ENCODE measurements around the gene OR6A2. TPM values are rescaled to one million over a fixed set of nuclear protein-coding genes. Genes with fewer than 3 reads are reported as not detected.

Gene OR6A2
- total and polyA plus RNA-seq, 2 donors (not counting 3 experiments of a cell fraction or from before 2014, with no cell fraction given): 0.06 to 0.27 TPM

- intact Hi-C loops (cut with micrococcal nuclease) (no loop called here), dilution Hi-C loops (cut with MboI; ENCODE audit: extremely low pct_ligation_motif_present, low sequenced_read_pairs) (no loop called here)
- H3K27ac ChIP-seq (ENCODE audit: insufficient read depth, low read depth, low read length): no peak within 1 kb of the TSS
- DNase-seq (ENCODE audit: low read depth, low spot score): no peak
- no peak within 1 kb of the TSS for H2AFZ ChIP-seq (ENCODE audit: low read depth, low read length)
- no peaks in the 10 kb centered on the region for H3K4me1 ChIP-seq (ENCODE audit: control insufficient read depth, extremely low read depth, insufficient read depth, low read length)
- no peaks in the 10 kb centered on the region for H4K20me1 ChIP-seq (replicated peaks; ENCODE audit: control insufficient read depth, extremely low read depth, insufficient read depth, low read length)
- no peak within 1 kb of the TSS for H3K4me3 ChIP-seq (replicated peaks in 1 of 3; ENCODE audit: insufficient read depth in 1 of 3, low read depth in 1 of 3, low read length in 3 of 3)
- TF ChIP-seq POLR2AphosphoS5 (IDR thresholded peaks at IDR 0.05; ENCODE audit: insufficient read depth, low read depth, low read length): no peak
- no peak for TF ChIP-seq GATA2 (IDR thresholded peaks at IDR 0.05; ENCODE audit: insufficient read depth, insufficient read length, low read depth, low read length)
- TF ChIP-seq EZH2 (IDR thresholded peaks at IDR 0.05; ENCODE audit: borderline replicate concordance, low read depth, low read length, severe bottlenecking): no peak
- TF ChIP-seq CTCF (IDR thresholded peaks at IDR 0.05; ENCODE audit: extremely low read depth in 1 of 2, insufficient read depth in 1 of 2, low read depth in 1 of 2, low read length in 2 of 2): no peak
- TF ChIP-seq POLR2A (IDR thresholded peaks at IDR 0.05; ENCODE audit: low read depth, low read length): no peak
- no peak within 1 kb of the TSS for H3K9ac ChIP-seq (replicated peaks; ENCODE audit: extremely low read depth, insufficient read depth, low read length)
- H3K9me1 ChIP-seq (replicated peaks; ENCODE audit: control insufficient read depth, extremely low read depth, insufficient read depth, low read length): no peaks in the 10 kb centered on the region
- no TSS peak for BruUV-seq (replicated peaks)
- H3K79me2 ChIP-seq (ENCODE audit: control insufficient read depth, insufficient read depth, low read length): no peaks in the 10 kb centered on the region
- H3K27me3 ChIP-seq (ENCODE audit: control insufficient read depth in 2 of 2, insufficient read depth in 2 of 2, low read length in 2 of 2): peaks cover 0 to 3% of the 10 kb centered on the region in 2 experiments
- no peak for FAIRE-seq
- H3K9me3 ChIP-seq (replicated peaks; ENCODE audit: control insufficient read depth, insufficient read depth, low read length): no peaks in the 10 kb centered on the region
- CTCF ChIA-PET: no interaction called here
- no peak within 1 kb of the TSS for H3K4me2 ChIP-seq (ENCODE audit: insufficient read depth, low read length)
- H3K36me3 ChIP-seq (ENCODE audit: control insufficient read depth in 2 of 2, extremely low read depth in 1 of 2, insufficient read depth in 2 of 2, low read length in 2 of 2): no peaks in the 10 kb centered on the region
- POLR2A ChIA-PET: no interaction called here
Observed at GRCh38 chr11:6782720-6783119, 16.8 kb downstream of the OR6A2 start, which contains the start of gene OR2AG1. TSS of gene OR2AG1 (plus strand) at chr11:6783020. CDS start at chr11:6785038, 2,018 bp downstream.

- no peaks in the 10 kb centered on the region for H3K9me3 ChIP-seq (replicated peaks; ENCODE audit: control insufficient read depth, insufficient read depth, low read length)
- ChIA-PET POLR2A (no interaction called here), CTCF (interaction anchor here (1.4 to 1.6 kb wide), 2 partner anchors 23 to 43 kb away, joined by 4 to 8 read pairs; no protein-coding TSS in a partner anchor)
- peaks cover 0 to 2% of the 10 kb centered on the region in 2 experiments for H3K27me3 ChIP-seq (ENCODE audit: control insufficient read depth in 2 of 2, insufficient read depth in 2 of 2, low read length in 2 of 2)
- no peak for FAIRE-seq
- H3K4me1 ChIP-seq (ENCODE audit: control insufficient read depth, extremely low read depth, insufficient read depth, low read length): no peaks in the 10 kb centered on the region
- BruUV-seq (replicated peaks): no TSS peak
- no peak for DNase-seq (ENCODE audit: low read depth, low spot score)
- H3K4me2 ChIP-seq (ENCODE audit: insufficient read depth, low read length): no peak overlapping the region
- H2AFZ ChIP-seq (ENCODE audit: low read depth, low read length): no peak overlapping the region
- no peak overlapping the region for H3K27ac ChIP-seq (ENCODE audit: insufficient read depth, low read depth, low read length)
- H4K20me1 ChIP-seq (replicated peaks; ENCODE audit: control insufficient read depth, extremely low read depth, insufficient read depth, low read length): no peaks in the 10 kb centered on the region
- no peak overlapping the region for H3K4me3 ChIP-seq (replicated peaks in 1 of 3; ENCODE audit: insufficient read depth in 1 of 3, low read depth in 1 of 3, low read length in 3 of 3)
- TF ChIP-seq MAX (IDR thresholded peaks at IDR 0.05; ENCODE audit: insufficient read depth, insufficient read length): no peak
- no peak for TF ChIP-seq CTCF (IDR thresholded peaks at IDR 0.05; ENCODE audit: extremely low read depth in 1 of 2, insufficient read depth in 1 of 2, low read depth in 1 of 2, low read length in 2 of 2)
- TF ChIP-seq POLR2A (IDR thresholded peaks at IDR 0.05; ENCODE audit: low read depth, low read length): no peak
- no peak for TF ChIP-seq MYC (IDR thresholded peaks at IDR 0.05; ENCODE audit: low read depth, low read length)
- TF ChIP-seq EZH2 (IDR thresholded peaks at IDR 0.05; ENCODE audit: borderline replicate concordance, low read depth, low read length, severe bottlenecking): no peak
- TF ChIP-seq POLR2AphosphoS5 (IDR thresholded peaks at IDR 0.05; ENCODE audit: insufficient read depth, low read depth, low read length): no peak
- TF ChIP-seq JUN (IDR thresholded peaks at IDR 0.05; ENCODE audit: borderline replicate concordance, insufficient read depth, insufficient read length, low read depth): no peak
- intact Hi-C loops (cut with micrococcal nuclease) (no loop called here), dilution Hi-C loops (cut with MboI; ENCODE audit: extremely low pct_ligation_motif_present, low sequenced_read_pairs) (no loop called here)
- no peaks in the 10 kb centered on the region for H3K9me1 ChIP-seq (replicated peaks; ENCODE audit: control insufficient read depth, extremely low read depth, insufficient read depth, low read length)
- no peaks in the 10 kb centered on the region for H3K79me2 ChIP-seq (ENCODE audit: control insufficient read depth, insufficient read depth, low read length)
- no peaks in the 10 kb centered on the region for H3K36me3 ChIP-seq (ENCODE audit: control insufficient read depth in 2 of 2, extremely low read depth in 1 of 2, insufficient read depth in 2 of 2, low read length in 2 of 2)
- H3K9ac ChIP-seq (replicated peaks; ENCODE audit: extremely low read depth, insufficient read depth, low read length): no peak overlapping the region
Observed at GRCh38 chr11:6780829-6781228, 18.7 kb downstream of the OR6A2 start.
